ENCODE data around the gene BPIFB4.

Gene BPIFB4

DNA sequence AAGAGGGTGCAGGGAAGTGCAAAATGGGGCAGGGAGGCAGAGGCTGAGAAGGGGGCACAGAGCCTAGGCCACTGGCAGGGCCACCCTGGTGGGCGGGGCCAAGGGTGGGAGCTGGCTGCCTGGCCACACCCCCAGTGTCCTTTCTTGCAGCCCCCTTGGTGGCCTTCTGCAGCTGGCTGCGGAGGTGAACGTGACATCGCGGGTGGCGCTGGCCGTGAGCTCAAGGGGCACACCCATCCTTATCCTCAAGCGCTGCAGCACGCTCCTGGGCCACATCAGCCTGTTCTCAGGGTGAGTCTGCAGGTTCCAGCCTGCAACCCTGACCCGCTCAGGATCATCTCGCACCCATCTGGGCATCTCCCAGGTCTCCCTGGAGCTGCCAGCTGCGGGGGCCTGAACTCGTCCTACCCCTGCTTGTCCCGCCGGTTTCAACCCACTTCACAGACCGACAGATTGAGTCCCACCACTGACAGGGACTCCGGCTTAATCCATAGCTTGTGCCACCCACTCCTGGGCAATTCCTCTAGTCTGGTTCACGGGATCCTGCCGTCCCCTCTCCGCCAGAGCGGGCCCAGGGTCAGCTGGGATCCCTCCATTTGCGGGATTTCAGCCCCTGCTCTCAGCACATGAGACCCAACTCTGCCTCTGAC is 19.6 kb upstream of the BPIFB4 start:
- DNase-seq (ENCODE audit: insufficient read length, low spot score) (no peak), FAIRE-seq (no peak)

DNA sequence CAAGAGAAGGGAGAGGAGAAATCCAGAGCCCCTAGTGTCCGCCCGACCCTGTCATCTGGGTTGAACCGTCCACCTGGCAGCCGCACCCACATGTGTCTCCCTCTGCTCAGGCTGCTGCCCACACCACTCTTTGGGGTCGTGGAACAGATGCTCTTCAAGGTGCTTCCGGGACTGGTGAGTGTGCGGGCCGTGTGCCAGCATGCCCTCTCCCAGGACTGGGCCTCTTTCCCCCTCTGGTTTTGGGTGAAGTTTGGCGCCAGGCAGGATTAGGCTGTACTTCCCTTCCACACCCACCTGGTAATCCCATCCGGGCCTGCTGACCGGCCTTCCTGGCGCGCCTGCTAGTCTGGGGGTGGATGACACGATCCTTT is 17.8 kb upstream of the BPIFB4 start:
- FAIRE-seq: no peak
- no peak for DNase-seq (ENCODE audit: insufficient read length, low spot score)

DNA sequence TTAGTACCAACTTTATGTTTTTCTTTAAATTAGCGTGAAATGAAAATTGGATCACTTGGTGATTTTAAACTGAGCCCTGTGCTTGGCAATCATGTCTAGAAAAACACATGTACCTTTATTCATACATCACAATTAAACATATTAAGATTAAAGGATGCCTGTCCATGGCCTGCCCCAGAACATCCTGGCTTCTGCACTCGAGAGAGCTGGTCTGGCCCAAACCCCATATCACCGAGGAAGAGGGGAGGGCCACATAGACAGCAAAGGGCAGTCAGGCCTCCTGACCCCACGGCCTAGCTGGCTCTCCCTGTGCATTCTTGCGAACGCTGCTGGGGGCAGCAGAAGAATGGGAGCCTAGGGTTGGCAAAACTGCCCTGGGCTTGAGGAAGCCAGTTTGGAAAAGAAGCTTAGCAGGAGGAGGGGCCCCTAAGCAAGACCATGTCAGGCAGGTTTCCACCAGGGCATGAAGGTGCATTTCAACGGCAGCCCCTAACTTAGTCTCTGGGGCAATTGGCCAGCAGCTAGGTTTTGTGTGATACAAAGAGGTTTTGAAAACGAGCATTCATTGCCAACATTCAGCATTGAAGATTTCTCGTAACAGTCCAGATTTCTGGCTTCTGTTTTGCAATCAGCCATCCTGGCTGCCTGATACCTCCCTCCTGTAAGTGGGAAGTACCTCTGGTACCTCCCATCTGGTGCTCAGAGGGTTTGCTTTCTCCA is 17.2 kb upstream of the BPIFB4 start:
- no peak for DNase-seq (ENCODE audit: insufficient read length, low spot score)
- FAIRE-seq: no peak

DNA sequence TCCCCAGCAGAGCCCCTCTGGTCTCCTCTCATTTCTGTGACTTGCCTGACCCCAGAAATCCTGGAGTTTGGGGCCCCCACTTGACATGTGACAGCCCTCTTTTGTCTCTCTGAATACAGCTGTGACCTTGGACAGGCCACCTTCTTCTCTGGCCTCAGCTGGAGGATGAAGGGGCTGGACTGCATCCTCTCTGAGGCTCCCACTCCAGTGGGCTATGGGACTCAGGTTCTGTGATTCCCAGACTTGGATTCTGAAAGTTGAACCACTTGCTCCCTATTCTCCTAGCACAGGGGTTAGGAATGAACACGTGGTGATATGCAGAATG is 16.7 kb upstream of the BPIFB4 start:
- no peak for FAIRE-seq
- DNase-seq (ENCODE audit: insufficient read length, low spot score): no peak

DNA sequence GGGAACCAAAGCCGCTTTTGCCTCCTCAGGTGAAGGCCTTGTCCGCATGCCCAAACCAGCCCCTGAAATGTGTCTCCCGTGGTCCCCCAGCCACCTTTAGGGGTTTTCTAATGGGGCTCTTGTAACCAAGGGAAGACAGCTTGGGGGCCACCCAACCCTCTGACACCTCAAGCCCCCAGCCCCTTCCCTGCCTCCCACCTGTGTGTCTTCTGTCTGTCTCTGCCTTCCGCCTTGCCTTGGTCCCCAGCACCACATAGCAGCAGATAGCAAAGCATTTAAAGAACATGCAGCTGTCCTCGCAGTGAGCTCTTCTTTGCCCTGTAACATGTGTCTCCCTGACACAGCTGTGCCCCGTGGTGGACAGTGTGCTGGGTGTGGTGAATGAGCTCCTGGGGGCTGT is 16.2 kb upstream of the BPIFB4 start:
- DNase-seq (ENCODE audit: insufficient read length, low spot score) (no peak), FAIRE-seq (peak; percentile 49)

DNA sequence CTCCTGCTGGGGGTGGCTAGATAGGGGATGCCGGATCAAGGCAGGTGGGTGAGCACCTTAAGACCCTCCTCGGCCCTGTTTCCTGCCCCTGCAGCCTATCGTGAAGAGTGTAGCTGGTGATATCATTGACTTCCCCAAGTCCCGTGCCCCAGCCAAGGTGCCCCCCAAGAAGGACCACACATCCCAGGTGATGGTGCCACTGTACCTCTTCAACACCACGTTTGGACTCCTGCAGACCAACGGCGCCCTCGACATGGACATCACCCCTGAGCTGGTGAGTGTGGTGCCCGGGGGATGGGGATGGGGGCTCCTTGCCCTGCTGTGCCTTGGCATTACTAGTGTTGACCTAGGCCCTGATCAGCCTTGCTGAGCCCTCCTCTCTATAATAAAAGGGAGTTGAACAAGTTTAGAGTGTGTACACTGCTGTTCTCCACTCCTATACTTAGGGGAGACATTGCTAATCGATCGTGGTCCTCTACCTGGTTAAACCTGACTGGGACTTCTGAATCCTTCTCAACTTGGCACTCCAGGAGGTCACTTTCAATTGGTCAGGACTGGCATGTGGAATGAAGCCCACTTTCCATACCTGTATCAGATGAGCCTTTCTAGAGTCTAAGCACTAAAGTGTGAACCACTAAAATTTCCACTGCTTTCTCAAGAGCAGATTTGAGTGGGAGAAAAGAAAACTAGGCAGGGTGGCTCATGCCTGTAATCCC is 14.7 kb upstream of the BPIFB4 start:
- FAIRE-seq: no peak

DNA sequence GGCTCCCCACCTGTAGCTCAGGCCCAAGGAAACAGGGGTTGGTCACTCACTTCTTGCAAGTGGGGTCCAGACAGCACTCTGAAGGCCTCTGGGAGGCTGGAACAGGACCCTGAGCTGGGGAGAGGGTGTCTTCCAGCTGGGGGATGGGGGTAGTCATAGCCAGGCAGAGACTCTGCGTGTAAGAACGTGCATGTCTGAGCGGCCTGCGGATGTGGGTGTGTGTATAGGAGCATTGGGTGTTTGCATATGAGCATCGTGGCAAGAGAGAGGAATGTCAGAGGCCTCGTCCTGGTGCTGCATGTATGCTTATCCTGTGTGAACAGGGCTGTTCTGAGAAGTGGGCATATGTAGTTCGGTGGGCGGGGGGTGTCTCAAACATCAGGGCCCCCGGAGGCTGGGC is 13.7 kb upstream of the BPIFB4 start:
- FAIRE-seq: no peak
- DNase-seq (ENCODE audit: insufficient read length, low spot score): no peak

More for the DNA sequence above, 14.7 kb upstream of the BPIFB4 start:
- no peak for DNase-seq (ENCODE audit: insufficient read length, low spot score)

DNA sequence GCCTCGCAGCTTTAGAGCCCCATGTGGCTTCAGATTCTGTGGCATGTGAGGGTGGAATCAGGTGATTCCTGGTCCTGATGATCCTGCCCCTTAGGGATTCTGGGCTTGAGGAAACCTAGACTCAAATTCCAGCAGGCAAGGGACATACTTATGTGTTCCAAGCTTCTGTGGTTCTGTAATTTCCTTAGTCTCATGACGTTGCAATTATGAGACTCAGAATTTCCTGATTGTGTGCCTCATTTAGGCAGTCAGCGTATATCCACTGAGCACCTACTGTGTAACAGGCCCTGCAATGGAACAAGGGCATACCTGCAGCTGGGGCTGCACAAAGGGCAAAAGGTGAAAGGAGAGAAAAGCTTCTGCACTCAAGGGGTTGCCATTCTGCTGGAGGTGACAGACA is 11.6 kb upstream of the BPIFB4 start:
- DNase-seq (ENCODE audit: insufficient read length, low spot score): no peak
- FAIRE-seq: no peak

DNA sequence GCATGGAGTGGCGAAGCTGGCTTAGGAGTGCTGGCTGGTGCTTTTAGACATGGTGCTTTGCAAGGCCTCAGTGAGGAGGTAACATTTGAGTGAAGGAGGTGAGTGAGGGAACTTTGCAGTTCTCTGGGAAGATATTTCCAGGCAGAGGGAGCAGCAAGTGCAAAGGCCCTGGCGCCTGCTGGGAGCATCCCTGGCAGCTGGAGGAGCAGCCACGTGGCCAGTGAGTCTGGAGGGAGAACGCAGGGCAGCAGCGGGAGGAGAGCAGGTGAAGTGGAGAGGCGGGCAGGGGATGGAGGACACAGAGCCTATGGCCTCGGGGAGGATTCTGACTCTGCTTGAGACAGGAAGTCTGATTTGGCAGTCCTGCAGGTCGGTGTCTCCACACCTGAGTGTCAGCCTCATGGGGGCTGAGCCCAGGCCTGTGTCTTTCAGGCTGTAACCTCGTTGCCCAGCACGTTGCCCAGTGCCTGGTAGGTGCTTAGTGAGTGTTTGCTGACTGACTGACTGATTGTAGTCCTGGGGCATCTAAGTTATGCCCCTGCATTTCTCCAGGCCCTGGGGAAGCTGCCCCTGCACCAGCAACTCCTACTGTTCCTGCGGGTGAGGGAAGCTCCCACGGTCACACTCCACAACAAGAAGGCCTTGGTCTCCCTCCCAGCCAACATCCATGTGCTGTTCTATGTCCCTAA is 11.0 kb upstream of the BPIFB4 start:
- FAIRE-seq (no peak), DNase-seq (ENCODE audit: insufficient read length, low spot score) (no peak)

DNA sequence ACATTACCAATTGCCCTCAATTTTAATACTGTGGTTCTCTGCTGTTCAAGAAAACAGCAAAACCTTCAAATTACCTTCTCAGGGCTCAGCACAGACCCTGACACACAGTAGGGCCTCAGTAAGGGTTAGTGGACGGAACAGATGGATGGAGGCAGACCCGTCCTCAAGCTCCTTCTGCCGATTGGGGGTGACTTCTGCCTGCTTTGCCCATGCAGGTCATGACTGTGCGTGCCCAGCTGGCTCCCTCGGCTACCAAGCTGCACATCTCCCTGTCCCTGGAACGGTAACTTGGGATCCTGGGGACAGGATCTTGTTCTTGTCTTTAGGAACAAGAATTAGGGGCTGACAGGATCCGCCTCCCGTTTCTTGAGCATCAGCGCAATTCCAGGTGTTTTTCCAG is 9.8 kb upstream of the BPIFB4 start:
- FAIRE-seq (no peak), DNase-seq (ENCODE audit: insufficient read length, low spot score) (no peak)

DNA sequence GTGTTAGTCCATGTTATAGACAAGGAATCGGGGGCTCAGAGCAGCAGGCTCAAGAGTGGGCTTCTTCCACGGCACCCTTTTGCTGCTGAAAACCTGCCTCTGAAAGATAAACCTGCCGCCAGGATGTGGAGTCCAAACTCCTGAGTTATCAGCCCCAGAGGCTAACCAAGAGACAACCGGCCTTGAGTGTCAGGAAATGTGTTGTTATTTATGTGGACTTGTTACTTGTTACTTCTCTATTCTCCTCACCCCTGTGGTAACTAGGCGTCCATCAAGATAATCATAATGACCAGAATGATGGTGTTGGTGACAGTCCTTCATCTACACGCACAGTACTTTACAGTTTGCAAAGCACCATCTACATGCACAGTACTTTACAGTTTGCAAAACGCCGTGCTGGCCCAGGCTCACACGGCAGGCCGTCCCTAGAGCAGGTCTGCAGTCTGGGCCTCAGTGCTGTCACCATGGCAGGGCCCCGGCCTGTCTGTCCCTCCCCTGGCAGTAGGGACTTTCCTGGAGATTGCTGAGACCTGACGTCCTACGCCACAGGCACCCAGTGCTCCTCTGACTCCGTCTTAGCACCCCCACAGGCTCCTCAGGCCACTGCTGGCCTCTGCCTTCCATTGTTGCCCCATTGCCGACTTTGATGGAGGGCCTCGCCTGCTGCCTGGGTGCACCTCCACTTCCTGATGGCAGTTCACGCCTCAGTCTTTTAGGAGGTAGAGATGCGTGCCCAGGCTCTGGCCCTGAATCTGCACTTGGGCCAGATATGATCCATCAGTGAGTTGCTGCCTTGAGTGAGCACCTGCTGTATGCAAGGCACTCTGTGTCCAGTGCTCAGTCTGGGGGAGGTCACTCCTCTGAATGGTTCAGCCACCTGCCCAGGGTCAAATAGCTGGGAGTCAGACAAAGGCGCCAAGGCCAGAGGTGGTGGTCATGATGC is 9.1 kb upstream of the BPIFB4 start:
- FAIRE-seq (no peak), DNase-seq (ENCODE audit: insufficient read length, low spot score) (no peak)

DNA sequence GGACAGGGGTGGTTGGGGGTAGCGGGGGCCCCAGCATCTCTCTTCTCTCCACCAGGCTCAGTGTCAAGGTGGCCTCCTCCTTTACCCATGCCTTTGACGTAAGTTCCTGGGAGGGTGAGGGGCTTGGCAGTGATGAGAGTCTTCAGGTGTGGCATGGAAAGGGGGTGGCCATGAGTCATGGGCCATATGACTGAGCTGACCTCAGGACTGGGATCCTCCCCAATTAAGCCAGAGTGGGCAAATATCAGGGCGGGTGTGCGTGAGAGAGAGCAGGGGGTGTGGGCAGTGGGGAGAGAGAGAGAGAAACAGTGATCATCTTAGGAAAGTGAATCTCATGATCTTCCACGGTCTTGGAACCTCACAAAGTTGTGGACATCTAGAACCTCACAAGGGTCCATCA is 8.2 kb upstream of the BPIFB4 start:
- DNase-seq (ENCODE audit: insufficient read length, low spot score): no peak
- no peak for FAIRE-seq

DNA sequence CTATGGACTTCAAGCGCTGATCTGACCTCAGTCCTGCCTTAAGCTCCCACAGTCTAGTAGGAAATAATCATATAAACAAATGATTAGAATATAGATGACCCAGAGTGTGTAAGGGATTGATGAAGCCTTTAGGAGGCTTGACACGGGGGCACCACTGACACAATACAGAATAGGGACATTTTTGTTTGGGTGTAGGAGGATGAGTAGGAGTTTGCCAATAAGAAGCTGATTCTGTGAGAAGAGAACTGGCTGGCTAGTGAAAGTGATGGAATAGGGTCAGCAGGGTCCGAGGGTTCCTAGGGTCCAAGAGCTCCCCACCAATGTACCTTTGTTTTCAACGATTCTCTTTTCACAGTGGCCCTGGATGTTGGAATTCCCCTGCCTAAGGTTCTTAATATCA is 7.1 kb upstream of the BPIFB4 start:
- FAIRE-seq (no peak), DNase-seq (ENCODE audit: insufficient read length, low spot score) (no peak)

DNA sequence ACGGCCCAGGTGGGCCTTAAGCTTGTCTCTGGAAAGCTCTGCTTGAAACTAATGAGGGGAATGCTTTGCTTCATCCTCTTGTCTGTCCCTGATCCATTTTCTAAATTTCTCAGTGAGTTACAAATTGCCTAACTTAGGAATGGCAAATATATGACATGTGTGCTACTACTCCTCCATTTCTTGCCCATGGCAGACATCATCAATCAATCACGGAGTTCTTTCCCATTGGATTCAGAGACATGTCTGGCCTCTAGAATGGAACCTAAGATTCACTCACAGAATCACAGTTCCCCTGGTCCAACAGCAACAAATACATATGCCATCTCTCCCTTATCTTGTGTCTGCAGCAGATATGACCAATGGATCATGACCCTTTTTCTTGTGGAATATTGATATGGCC is 6.6 kb upstream of the BPIFB4 start:
- no peak for FAIRE-seq
- DNase-seq (ENCODE audit: insufficient read length, low spot score): no peak

DNA sequence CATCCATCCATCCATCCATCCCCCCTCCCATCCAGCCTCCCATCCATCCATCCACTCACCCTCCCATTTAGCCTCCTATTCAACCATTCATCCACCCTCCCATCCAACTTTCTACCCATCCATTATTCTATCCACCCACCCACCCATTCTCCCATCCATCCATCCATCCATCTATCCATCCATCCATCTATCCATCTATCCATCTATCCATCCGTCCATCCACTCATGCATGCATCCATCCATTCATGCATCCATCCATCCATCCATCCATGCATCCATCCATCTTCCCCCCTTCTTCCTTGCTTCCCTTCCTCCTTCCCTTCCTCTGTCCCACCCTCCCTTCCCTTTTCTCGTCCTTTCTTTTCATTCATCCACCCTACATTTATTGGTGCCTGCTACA is 4.8 kb upstream of the BPIFB4 start:
- FAIRE-seq: no peak
- DNase-seq (ENCODE audit: insufficient read length, low spot score): no peak

DNA sequence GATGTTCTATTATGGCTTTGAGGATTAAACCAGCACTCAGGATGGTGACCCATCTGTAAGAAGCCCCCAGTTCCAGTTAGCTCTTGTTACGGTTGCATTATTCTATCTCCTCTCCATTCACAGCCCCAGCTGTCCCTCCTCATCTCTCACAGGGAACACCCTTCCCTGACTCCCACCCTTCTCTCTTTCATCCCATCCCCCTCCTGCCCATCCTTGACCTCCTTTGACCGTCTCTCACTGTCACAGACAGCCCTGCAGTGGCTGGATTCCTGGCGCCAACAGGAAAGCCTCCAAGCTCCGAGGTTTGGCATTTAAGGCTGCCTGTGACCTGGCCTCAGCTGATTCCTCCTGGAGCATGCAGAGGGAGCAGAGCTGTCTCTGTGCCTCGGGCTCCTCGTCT is 4.2 kb upstream of the BPIFB4 start:
- FAIRE-seq: no peak

DNA sequence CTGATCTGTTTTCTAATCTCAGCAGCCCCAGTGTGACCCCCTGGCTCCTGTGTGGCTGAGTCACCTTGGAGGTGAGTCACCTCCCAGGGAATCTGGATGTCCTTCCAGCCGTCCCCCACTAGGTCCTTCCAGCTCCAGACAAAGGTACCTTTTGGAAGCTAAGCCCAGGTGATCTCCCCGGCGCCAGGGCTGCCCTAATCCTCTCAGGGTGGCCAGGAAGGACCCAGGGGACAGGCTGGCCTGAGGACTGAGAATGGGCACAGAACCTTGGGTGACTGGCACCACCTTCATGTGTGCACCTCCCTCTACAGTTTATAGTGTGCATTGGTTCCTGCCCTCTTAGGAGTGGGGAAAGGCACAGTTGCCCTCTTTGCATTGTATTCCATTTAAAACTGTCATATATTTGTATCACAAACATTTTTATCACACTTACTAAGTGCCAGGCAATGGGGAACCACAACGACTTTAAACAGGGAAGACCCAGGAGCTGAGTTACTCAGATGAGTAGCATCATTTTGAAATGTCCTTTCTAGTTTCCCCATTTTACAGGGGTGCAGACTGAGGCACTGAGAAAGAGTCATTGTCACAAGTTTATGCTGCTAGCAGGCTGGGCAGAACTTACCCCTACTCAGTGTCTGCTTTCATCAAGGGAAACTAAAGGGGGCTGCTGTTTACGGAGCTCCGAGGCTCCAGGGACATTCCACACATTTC is 2.6 kb upstream of the BPIFB4 start:
- DNase-seq (ENCODE audit: insufficient read length, low spot score) (peak; percentile 32), FAIRE-seq (no peak)

More for the DNA sequence above, 4.2 kb upstream of the BPIFB4 start:
- DNase-seq (ENCODE audit: insufficient read length, low spot score): no peak

DNA sequence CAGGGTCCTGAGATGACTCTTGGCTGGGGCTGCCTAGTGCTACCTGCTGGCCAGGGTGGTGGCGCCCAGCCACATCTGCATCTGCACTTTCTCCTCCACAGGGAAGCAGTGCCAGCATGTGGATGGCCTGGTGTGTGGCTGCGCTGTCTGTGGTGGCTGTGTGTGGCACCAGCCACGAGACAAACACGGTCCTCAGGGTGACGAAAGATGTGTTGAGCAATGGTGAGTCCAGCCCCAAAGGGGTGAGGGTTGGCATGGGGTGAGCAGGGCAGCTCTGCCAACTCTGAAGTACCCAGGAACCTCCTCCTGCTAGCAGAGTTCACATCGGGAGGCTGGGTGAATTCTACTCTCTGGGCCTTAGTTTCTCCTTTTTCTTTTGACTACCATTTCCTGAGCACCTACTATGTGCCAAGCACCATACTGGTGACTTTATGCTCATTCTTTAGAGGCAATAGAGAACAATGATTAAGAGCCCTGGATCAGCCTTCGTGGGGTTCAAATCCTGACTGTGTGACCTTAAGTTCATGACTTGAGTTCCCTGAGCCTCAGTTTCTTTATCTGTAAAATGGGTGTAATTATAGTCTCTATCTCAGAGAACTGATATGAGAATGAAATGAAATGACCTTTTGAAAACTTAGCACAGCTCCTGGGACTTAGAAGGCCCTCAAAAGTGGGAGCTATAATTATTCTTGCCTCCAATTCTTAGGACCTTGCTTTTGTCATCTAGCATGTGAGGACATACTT is 2.1 kb downstream of the BPIFB4 start:
- DNase-seq (ENCODE audit: insufficient read length, low spot score): no peak
- no peak for FAIRE-seq

DNA sequence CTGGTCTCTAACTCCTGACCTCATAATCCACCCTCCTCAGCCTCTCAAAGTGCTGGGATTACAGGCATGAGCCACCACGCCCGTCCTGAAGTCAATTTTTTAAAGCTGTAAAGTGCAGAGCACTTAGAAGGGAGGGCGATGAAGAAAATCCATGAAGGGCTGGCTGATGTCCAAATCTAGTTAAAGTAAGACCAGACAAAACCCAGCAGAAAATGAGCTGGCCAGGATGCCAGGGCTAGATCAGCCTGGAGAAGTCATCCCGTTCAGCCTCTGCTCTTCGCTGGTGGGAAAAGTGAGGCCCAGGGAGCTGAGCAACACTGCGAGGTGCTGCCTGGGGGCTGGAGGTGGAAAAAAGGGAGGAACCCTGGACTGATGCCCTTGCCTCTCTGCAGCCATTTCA is 3.1 kb downstream of the BPIFB4 start:
- no peak for DNase-seq (ENCODE audit: insufficient read length, low spot score)
- FAIRE-seq: no peak
